ENCODE data around the gene RADIL.

DNA sequence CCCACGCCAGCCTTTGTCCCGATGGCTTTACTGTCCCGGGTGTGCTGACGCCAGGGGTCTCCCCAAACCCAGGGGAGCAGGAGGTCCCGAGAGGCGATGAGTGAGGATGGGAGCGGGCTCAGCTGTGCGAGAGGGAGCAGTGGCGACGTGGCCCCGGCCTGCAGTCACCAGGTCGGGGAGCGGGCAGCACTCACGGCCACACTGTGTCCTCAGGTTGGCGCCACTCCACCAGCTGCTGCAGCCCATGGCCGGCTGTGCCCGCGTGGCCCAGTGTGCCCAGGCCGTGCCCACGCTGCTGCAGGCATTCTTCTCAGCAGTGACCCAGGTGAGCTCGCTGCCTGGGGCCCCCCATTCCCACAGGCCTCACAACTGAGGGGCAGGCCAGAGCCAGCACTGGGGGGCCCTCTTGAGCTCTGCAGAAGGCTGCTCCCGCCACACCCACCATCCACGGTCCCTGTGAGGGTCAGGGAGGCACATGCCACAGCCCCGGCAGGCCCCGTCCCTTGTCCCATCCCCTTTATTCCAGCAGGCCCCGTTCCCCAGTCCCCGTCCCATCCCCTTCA, 94.8 kb downstream of the RADIL start:
- TF ChIP-seq, protein P1, sequence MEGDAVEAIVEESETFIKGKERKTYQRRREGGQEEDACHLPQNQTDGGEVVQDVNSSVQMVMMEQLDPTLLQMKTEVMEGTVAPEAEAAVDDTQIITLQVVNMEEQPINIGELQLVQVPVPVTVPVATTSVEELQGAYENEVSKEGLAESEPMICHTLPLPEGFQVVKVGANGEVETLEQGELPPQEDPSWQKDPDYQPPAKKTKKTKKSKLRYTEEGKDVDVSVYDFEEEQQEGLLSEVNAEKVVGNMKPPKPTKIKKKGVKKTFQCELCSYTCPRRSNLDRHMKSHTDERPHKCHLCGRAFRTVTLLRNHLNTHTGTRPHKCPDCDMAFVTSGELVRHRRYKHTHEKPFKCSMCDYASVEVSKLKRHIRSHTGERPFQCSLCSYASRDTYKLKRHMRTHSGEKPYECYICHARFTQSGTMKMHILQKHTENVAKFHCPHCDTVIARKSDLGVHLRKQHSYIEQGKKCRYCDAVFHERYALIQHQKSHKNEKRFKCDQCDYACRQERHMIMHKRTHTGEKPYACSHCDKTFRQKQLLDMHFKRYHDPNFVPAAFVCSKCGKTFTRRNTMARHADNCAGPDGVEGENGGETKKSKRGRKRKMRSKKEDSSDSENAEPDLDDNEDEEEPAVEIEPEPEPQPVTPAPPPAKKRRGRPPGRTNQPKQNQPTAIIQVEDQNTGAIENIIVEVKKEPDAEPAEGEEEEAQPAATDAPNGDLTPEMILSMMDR (IDR thresholded peaks at IDR 0.05): no peak
- no peak for TF ChIP-seq EZH2 (IDR thresholded peaks at IDR 0.05; ENCODE audit: borderline replicate concordance, insufficient read depth, low read depth, low read length, poor library complexity, severe bottlenecking)
